GM19452 (cell line): Measurements from ENCODE around the gene MOB3A.

Experiments used
- ATAC-seq: cut with Tn5 transposase; IDR thresholded peaks from one replicate; pipeline ENCODE4 v1.9.1; 2021; ENCODE audit not compliant: unreplicated experiment

MOB3A gene

GRCh38 chr19:2060884-2061494, 35.1 kb downstream of the MOB3A start:
- ATAC-seq: peak; percentile 19

- no peak for ATAC-seq
Measured at GRCh38 chr19:2059422-2060201, 36.5 kb downstream of the MOB3A start.

GRCh38 chr19:2058570-2059421, 37.3 kb downstream of the MOB3A start:
- ATAC-seq: no peak

GRCh38 chr19:2057484-2058469, 38.3 kb downstream of the MOB3A start:
- ATAC-seq: no peak

GRCh38 chr19:2056837-2057192, 39.3 kb downstream of the MOB3A start:
- ATAC-seq: no peak

GRCh38 chr19:2055931-2056836, 39.9 kb downstream of the MOB3A start:
- ATAC-seq: no peak

- no peak for ATAC-seq
Measured at GRCh38 chr19:2054763-2055162, 41.4 kb downstream of the MOB3A start.

- no peak for ATAC-seq
Measured at GRCh38 chr19:2053601-2054389, 42.3 kb downstream of the MOB3A start.

GRCh38 chr19:2051773-2052704, 44.1 kb downstream of the MOB3A start:
- no peak for ATAC-seq

- peak; percentile 52 for ATAC-seq
Measured at GRCh38 chr19:2050991-2051772, 44.9 kb downstream of the MOB3A start, which contains the start of gene MKNK2. TSS of gene MKNK2 (minus strand) at chr19:2051244. CDS start at chr19:2050851, 393 bp downstream.

GRCh38 chr19:2050349-2050990, 45.7 kb downstream of the MOB3A start:
- ATAC-seq: peak; percentile 5

GRCh38 chr19:2049741-2050348, 46.3 kb downstream of the MOB3A start:
- ATAC-seq: no peak

GRCh38 chr19:2048959-2049740, 47.0 kb downstream of the MOB3A start:
- no peak for ATAC-seq

- ATAC-seq: no peak
Measured at GRCh38 chr19:2048104-2048958, 47.8 kb downstream of the MOB3A start.
